Activated T-cell treated with anti-CD3 and anti-CD28 coated beads for 24 hours (primary cell): Measurements from ENCODE around the gene ACADVL.

Source experiments
- DNase-seq: peaks from one replicate; pipeline ENCODE4 v3.0.0-alpha.2; 2020; ENCODE audit warnings: low read depth

ACADVL gene

DNA sequence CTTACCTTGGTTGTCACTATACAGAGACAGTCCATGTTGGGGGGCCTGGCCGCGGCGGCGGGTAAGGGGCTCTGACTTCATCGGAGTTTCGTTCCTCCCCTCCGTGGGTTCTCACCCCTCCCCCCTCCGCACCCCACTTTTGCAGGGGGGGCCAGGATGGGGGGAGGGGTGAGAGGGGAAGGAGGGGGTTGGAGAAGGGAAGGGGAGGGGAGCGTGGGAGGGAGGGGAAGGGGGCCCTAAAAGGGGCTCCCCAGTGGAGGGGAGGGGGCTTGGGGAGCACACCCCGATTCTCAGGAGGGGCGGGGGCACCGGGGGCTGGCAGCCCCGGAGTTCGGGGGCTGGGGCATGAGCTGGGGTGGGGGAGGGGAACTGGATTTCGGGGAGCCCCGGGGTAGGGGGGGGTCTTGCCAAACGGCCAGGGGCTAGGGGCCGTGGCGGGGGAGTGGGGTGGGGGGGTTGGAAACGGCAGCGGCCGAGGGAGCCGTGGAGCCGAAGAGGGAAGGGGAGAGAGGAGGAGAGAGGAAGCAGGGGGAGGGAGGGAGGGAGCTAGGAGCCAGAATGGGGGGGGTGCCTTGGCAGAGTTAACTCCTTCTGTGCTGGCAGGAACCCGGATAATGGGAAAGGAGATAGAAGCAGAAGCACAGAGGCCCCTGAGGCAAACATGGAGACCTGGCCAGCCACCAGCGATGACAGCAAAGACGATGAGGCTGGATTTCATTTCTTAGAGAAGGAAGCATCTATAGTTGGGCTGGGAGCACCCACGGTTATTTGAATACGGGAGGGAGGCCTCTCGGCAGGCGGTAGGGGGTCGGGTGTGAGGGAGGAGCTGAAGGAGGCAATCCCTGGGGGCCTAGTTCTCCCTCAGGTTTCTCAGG is 2.4 kb upstream of the ACADVL start:
- no peak for DNase-seq

- DNase-seq: no peak
These were observed 1.6 kb upstream of the ACADVL start for GRCh38 chr17:7218166-7218565.

- no peak for DNase-seq
These were observed 980 bp upstream of the ACADVL start for GRCh38 chr17:7218758-7219157.

DNA sequence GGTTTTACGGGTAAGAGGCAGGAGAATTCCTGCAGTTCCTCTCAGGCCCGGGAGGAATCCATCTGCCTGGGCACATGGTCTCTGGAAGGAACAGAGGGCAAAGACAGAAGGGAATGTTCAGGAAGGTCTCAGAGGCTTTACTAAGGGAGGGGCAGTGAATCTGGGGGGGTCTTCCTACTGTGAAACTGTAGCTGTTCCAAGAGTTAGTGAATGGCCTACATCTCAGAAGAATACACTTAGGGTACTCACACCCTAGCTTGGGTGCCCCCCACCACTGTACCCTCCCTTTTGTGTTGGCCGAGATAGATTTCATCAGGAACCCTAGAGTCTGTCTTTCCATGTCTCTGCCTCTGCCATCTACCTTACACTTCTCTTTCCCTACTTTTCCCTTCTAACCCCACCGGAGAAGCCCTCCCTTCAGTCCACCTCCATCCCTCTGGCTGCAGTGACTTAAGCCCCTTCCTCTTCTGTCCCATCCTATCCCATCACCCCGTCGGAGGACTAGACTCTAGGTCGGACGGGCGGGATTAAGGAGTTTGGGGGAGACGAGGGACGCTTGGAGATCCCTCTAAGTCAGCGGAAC is 418 bp upstream of the ACADVL start:
- DNase-seq: no peak

DNA sequence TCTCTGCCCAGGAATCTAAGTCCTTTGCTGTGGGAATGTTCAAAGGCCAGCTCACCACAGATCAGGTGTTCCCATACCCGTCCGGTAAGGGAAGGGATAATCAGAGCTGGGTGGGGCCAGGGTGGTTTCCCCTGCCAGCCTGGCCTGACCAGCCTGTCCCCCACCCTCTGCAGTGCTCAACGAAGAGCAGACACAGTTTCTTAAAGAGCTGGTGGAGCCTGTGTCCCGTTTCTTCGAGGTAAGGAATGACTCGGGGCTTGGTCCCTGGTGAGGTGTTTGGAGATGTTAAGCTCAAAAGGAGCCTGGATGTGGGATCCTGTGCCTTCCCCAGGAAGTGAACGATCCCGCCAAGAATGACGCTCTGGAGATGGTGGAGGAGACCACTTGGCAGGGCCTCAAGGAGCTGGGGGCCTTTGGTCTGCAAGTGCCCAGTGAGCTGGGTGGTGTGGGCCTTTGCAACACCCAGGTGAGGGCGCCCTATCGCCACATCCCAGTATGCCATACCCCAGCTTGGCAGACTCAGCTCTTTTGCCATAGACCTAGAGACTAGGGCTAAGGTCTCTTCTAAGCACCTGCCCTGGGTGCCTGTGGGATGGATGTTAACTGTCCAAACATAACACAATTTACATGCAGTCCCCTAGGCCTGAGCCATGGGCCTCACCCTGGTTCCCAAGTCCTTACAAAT is 997 bp downstream of the ACADVL start:
- peak; percentile 37 for DNase-seq

DNA sequence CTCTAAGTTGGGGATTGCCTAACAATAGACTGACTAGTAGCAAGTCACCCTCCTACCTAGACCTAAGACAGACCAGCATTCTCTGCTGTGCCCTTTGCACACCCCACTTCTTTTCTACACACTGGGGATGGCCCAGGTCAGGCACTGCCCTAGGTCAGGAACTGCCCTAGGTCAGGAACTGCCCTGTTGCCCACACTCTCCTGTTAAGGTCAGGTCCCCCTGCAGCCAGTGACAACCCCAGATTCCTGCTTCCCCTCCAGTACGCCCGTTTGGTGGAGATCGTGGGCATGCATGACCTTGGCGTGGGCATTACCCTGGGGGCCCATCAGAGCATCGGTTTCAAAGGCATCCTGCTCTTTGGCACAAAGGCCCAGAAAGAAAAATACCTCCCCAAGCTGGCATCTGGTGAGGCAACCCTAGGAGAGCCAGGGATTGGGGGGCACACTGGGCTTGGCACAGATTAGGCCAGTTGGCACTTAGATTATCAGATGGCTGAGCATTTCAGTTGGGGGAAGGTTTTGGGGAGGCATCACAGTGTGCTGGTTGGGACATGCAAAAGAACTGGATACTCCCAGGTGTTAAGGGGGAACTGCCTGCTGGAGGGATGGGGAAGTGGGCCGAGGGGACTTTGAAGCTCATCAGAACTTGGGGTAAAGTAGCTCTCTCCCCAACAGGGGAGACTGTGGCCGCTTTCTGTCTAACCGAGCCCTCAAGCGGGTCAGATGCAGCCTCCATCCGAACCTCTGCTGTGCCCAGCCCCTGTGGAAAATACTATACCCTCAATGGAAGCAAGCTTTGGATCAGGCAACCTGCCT is 1.7 kb downstream of the ACADVL start:
- DNase-seq: no peak

DNA sequence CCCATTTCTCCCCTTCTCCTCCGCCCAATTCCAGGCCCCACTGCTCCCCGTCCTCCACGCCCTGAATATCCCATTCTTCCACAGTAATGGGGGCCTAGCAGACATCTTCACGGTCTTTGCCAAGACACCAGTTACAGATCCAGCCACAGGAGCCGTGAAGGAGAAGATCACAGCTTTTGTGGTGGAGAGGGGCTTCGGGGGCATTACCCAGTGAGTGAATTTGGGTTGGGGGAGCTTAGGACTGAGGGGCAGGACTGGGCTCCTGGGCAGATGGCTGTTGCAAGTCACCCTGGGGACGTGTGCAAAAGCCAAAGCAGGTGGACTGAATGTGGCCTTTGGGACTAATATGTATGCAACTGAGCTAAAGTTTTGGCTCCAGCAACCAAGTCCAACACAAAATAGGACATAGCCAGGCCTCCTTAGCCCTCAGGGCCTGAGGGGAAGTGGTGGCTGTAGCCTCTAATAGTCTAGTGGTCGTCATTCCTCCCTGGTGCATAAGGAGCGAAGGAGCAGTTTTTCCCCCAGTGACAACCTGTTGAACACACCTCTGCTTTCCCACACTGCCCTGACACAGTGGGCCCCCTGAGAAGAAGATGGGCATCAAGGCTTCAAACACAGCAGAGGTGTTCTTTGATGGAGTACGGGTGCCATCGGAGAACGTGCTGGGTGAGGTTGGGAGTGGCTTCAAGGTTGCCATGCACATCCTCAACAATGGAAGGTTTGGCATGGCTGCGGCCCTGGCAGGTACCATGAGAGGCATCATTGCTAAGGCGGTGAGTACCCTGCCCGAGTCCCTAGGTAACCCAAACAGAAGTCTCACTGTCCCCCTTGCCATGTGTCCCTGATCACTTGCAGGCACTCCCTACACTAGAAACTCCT is 2.6 kb downstream of the ACADVL start:
- no peak for DNase-seq

DNA sequence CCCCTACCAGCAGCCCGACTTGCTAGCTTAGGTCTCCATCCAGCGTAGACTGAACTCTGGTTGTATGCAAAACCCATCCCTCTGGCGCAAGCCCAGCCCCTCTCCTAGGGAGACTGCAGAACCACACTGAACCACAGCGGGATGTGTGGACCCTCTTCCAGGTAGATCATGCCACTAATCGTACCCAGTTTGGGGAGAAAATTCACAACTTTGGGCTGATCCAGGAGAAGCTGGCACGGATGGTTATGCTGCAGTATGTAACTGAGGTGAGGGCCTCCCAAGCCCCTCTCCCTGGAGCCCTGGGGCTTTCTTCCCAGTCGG is 3.2 kb downstream of the ACADVL start:
- DNase-seq: no peak

GRCh38 chr17:7223375-7223774 is 3.6 kb downstream of the ACADVL start:
- DNase-seq: no peak

- no peak for DNase-seq
These were observed 4.4 kb downstream of the ACADVL start for GRCh38 chr17:7224110-7224509.

- no peak for DNase-seq
These were observed 4.9 kb downstream of the ACADVL start for GRCh38 chr17:7224661-7225111.

GRCh38 chr17:7225711-7226331 is 6.1 kb downstream of the ACADVL start:
- DNase-seq: no peak

GRCh38 chr17:7226721-7227710 is 7.3 kb downstream of the ACADVL start:
- no peak for DNase-seq

DNA sequence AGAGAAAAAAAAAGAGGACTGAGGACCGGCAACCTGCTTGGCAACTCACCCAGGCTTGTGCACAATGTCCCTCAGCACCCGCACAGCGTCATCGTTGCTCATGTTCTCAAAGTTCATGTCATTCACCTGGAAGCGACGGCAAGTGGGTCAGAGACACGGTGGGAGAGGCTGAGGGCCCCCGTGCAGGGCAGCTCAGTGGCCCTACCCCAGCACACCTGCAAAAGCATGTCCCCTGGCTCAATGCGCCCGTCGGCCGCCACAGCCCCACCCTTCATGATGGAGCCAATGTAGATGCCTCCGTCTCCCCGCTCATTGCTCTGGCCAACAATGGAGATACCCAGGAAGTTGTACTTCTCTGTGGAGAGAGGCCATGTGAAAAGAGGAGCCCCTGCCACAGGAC is 9.2 kb downstream of the ACADVL start:
- no peak for DNase-seq

GRCh38 chr17:7229504-7229903 is 9.8 kb downstream of the ACADVL start:
- DNase-seq: no peak

- DNase-seq: no peak
These were observed 12.4 kb downstream of the ACADVL start for GRCh38 chr17:7232114-7232513.

DNA sequence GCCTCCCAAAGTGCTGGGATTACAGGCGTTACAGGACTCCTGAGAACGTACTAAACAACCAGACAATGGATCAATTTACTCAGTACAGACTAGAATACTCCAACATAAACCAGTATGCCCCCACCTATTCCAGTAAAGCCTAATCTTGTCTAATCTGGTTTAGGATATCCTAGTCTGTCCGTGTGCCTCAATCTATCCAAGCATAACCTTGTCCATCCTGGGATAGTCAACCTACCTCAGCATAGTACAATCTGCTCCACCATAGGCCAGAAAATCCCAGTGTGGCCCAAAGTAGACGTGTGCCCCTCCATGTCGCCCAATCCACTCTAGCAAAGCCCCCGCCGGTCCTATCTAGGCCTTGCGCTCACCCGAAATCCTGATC is 14.0 kb downstream of the ACADVL start:
- DNase-seq: no peak

DNA sequence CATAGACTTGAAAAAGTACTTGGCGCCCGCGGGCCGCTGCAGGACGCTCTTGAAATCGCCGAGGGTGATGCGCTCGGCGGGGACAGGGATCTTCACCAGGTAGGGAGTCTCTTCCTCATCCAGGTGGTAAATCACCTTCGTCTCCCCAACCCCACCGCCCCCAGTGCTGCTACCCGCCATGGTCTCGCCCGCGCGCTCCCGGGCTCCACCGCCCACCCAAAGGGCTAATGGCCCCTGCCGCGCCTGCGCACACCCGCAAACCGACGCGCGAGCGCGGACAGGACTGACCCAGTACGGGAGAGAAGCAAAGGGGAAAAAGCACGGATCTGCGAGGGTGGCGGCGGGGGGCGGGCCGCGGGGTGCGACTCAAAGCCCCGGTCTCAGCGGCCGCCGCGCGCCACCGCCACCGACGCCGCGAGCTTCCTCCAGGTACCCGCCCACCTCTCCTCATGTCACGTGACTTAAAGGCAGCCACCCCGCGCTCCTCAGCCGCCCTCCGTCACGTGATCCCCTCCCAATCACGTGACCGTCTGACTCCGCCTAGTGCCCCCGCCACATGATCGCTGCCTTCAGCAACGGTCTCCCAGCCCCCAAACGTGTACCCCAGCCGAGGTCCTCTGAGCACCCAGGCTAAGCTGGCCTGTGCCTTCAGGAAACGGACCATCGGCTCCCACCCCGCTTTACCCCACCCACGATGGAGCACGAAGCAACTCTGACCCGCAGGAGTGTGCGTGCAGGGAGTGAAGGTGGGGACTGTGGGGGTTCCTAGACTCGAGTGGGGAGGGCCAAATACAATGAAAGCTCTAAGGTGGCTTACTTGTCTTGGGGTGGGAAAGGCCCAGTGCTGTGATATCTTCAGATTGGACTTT is 14.6 kb downstream of the ACADVL start, which contains the start of gene DVL2:
TSS of gene DVL2 (minus strand) at position 435 of the 869 bp plus-strand sequence. CDS start at position 180, 255 bp downstream.
- DNase-seq: peak; percentile 91
